HepG2 (cell line): ENCODE results near the gene PRM3. TPM values are rescaled to one million over a fixed set of nuclear protein-coding genes. Genes with fewer than 3 reads are reported as not detected.
A peak's percentile ranks its signal among the peaks of the same experiment; 100 is the strongest.

Experiments used
- HIVEP1 ChIP-seq: sonication (generic); formaldehyde crosslinking; IDR thresholded peaks from 2 replicates; pipeline ENCODE4 v1.4.0; 2020; ENCODE audit warnings: mild to moderate bottlenecking, missing genetic modification reagents
- MAFF ChIP-seq: IDR thresholded peaks from 2 replicates; pipeline ENCODE4 v1.6.1; 2011; ENCODE audit warnings: low read depth, low read length, improper control_type of control experiment
- NRL ChIP-seq: sonication (generic); formaldehyde crosslinking; IDR thresholded peaks from 2 replicates; pipeline ENCODE4 v1.5.0; 2020; ENCODE audit warnings: missing genetic modification reagents, mild to moderate bottlenecking, moderate library complexity, borderline replicate concordance
- RBAK ChIP-seq: sonication (generic); formaldehyde crosslinking; IDR thresholded peaks from 2 replicates; pipeline ENCODE4 v1.5.1; 2020; ENCODE audit warnings: mild to moderate bottlenecking, missing genetic modification reagents
- RELA ChIP-seq: sonication (generic); formaldehyde crosslinking; IDR thresholded peaks from 2 replicates; pipeline ENCODE4 v1.4.0; 2020; ENCODE audit warnings: missing genetic modification reagents
- SP2 ChIP-seq: sonication (generic); formaldehyde crosslinking; IDR thresholded peaks from 2 replicates; pipeline ENCODE4 v1.5.1; 2020; ENCODE audit warnings: mild to moderate bottlenecking, missing genetic modification reagents
- YEATS2 ChIP-seq: sonication (generic); formaldehyde crosslinking; IDR thresholded peaks from 2 replicates; pipeline ENCODE4 v1.4.0; 2020; ENCODE audit warnings: missing genetic modification reagents, borderline replicate concordance
- ZBTB1 ChIP-seq: sonication (generic); formaldehyde crosslinking; IDR thresholded peaks from 2 replicates; pipeline ENCODE4 v1.4.0; 2020; ENCODE audit warnings: missing genetic modification reagents, borderline replicate concordance
- ZMYM3 ChIP-seq: sonication (generic); formaldehyde crosslinking; IDR thresholded peaks from 2 replicates; pipeline ENCODE4 v1.5.1; 2020; ENCODE audit warnings: mild to moderate bottlenecking, missing genetic modification reagents
- ZNF224 ChIP-seq: sonication (generic); formaldehyde crosslinking; IDR thresholded peaks from 2 replicates; pipeline ENCODE4 v1.5.0; 2020; ENCODE audit warnings: mild to moderate bottlenecking, missing genetic modification reagents
- ZNF30 ChIP-seq: sonication (generic); formaldehyde crosslinking; IDR thresholded peaks from 2 replicates; pipeline ENCODE4 v1.5.0; 2020; ENCODE audit warnings: mild to moderate bottlenecking, missing genetic modification reagents
- polyA plus RNA-seq, 8 experiments: library from polyadenylated mRNA; depleted of rRNA in 3 of 8; stranded (reverse) in 7 of 8; unstranded in 1 of 8; fragments of >200 nt; fragmentation: Illumina TruSeq in 4 of 8; extraction: Trizol in 4 of 8; gene quantifications; 2 replicates each; pipeline versions ENCODE4 v1.2.1 to v1.2.3, GENCODE V29; 2011 to 2016; ENCODE audit warnings: low read depth in 4 of 8, missing spikeins in 1 of 8, mixed read lengths in 1 of 8; ENCODE audit not compliant: insufficient read depth in 1 of 8
- total RNA-seq, 5 experiments: library from RNA; depleted of rRNA; stranded (reverse); fragments of >200 nt; fragmentation: Illumina TruSeq; extraction: Trizol; gene quantifications; 2 replicates each; pipeline ENCODE4 v1.2.3, GENCODE V29; 2016; ENCODE audit warnings: low read depth in 1 of 5
- TF ChIP-seq, protein P1 (sequence below): sonication (generic); formaldehyde crosslinking; IDR thresholded peaks from 2 replicates; pipeline ENCODE4 v1.4.0; 2020; ENCODE audit warnings: missing genetic modification reagents
- TF ChIP-seq, protein P2 (sequence below): sonication (generic); formaldehyde crosslinking; IDR thresholded peaks from 2 replicates; pipeline ENCODE4 v1.5.0; 2020; ENCODE audit warnings: mild to moderate bottlenecking, missing genetic modification reagents
- TF ChIP-seq, protein P3 (sequence below): sonication (generic); formaldehyde crosslinking; IDR thresholded peaks from 2 replicates; pipeline ENCODE4 v1.8.0; 2023; ENCODE audit warnings: mild to moderate bottlenecking, missing genetic modification reagents
- TF ChIP-seq, protein P4 (sequence below): IDR thresholded peaks from 2 replicates; pipeline ENCODE4 v1.6.1; 2016; ENCODE audit warnings: mild to moderate bottlenecking, missing biosample characterization, missing genetic modification reagents
- TF ChIP-seq, protein P5 (sequence below): sonication (generic); formaldehyde crosslinking; IDR thresholded peaks from 2 replicates; pipeline ENCODE4 v1.5.1; 2020; ENCODE audit warnings: mild to moderate bottlenecking, missing genetic modification reagents, moderate library complexity
- TF ChIP-seq, protein P6 (sequence below): sonication (generic); formaldehyde crosslinking; IDR thresholded peaks from 2 replicates; pipeline ENCODE4 v1.4.0; 2020; ENCODE audit warnings: missing genetic modification reagents

Gene PRM3
- total and polyA plus RNA-seq, 2 of the 13 experiments (the other 11 are each of a cell fraction or from before 2014, with no cell fraction given), result not detected

DNA sequence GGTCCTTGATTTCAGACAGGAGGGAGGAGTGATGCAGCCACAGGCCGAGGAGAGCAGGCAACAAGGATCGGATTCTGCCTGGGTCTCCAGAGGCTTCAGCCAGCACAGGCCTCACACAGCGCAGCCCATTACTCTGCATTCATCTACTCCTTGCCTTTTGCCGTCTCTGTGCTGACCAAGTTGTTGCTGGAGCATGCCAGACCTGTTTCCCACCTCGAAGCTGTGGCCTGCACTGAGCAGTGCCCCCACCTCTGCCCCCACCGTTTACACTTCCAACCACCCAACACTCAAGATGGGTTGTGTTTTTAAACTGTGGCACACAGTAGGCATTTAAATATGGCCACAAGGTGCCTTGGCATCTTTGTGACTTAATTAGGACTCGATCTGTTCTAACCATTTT lies 1.5 kb upstream of the PRM3 start (continued):
- TF ChIP-seq, protein P1, sequence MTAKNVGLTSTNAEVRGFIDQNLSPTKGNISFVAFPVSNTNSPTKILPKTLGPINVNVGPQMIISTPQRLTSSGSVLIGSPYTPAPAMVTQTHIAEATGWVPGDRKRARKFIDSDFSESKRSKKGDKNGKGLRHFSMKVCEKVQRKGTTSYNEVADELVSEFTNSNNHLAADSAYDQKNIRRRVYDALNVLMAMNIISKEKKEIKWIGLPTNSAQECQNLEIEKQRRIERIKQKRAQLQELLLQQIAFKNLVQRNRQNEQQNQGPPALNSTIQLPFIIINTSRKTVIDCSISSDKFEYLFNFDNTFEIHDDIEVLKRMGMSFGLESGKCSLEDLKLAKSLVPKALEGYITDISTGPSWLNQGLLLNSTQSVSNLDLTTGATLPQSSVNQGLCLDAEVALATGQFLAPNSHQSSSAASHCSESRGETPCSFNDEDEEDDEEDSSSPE, result no peak
- TF ChIP-seq ZNF30 (CRISPR knock-in tag) (no peak), MAFF (no peak), YEATS2 (CRISPR knock-in tag) (no peak), ZNF224 (CRISPR knock-in tag) (peak; percentile 39; the same call in 1 of the 2 replicates), RBAK (CRISPR knock-in tag) (peak; percentile 13; the same call in 1 of the 2 replicates), RELA (CRISPR knock-in tag) (no peak), HIVEP1 (CRISPR knock-in tag) (peak; percentile 58), ZBTB1 (CRISPR knock-in tag) (no peak), ZMYM3 (CRISPR knock-in tag) (peak; percentile 43; the same call in 1 of the 2 replicates), SP2 (CRISPR knock-in tag) (peak; percentile 4; the same call in 1 of the 2 replicates), NRL (CRISPR knock-in tag) (0 out of 2 replicates have a peak, but pooled peaks have one; percentile 29)
- TF ChIP-seq, protein P2, sequence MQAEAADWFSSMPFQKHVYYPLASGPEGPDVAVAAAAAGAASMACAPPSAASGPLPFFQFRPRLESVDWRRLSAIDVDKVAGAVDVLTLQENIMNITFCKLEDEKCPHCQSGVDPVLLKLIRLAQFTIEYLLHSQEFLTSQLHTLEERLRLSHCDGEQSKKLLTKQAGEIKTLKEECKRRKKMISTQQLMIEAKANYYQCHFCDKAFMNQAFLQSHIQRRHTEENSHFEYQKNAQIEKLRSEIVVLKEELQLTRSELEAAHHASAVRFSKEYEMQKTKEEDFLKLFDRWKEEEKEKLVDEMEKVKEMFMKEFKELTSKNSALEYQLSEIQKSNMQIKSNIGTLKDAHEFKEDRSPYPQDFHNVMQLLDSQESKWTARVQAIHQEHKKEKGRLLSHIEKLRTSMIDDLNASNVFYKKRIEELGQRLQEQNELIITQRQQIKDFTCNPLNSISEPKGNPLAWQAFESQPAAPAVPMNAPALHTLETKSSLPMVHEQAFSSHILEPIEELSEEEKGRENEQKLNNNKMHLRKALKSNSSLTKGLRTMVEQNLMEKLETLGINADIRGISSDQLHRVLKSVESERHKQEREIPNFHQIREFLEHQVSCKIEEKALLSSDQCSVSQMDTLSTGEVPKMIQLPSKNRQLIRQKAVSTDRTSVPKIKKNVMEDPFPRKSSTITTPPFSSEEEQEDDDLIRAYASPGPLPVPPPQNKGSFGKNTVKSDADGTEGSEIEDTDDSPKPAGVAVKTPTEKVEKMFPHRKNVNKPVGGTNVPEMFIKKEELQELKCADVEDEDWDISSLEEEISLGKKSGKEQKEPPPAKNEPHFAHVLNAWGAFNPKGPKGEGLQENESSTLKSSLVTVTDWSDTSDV (CRISPR knock-in tag), result 0 out of 2 replicates have a peak, but pooled peaks have one; percentile 51
- TF ChIP-seq, protein P3, sequence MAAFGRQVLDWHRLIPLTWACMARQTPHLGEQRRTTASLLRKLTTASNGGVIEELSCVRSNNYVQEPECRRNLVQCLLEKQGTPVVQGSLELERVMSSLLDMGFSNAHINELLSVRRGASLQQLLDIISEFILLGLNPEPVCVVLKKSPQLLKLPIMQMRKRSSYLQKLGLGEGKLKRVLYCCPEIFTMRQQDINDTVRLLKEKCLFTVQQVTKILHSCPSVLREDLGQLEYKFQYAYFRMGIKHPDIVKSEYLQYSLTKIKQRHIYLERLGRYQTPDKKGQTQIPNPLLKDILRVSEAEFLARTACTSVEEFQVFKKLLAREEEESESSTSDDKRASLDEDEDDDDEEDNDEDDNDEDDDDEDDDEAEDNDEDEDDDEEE (CRISPR knock-in tag), result no peak
- TF ChIP-seq, protein P4, sequence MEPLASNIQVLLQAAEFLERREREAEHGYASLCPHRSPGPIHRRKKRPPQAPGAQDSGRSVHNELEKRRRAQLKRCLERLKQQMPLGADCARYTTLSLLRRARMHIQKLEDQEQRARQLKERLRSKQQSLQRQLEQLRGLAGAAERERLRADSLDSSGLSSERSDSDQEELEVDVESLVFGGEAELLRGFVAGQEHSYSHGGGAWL (CRISPR knock-in tag), result 0 out of 2 replicates have a peak, but pooled peaks have one; percentile 2
- TF ChIP-seq, protein P5, sequence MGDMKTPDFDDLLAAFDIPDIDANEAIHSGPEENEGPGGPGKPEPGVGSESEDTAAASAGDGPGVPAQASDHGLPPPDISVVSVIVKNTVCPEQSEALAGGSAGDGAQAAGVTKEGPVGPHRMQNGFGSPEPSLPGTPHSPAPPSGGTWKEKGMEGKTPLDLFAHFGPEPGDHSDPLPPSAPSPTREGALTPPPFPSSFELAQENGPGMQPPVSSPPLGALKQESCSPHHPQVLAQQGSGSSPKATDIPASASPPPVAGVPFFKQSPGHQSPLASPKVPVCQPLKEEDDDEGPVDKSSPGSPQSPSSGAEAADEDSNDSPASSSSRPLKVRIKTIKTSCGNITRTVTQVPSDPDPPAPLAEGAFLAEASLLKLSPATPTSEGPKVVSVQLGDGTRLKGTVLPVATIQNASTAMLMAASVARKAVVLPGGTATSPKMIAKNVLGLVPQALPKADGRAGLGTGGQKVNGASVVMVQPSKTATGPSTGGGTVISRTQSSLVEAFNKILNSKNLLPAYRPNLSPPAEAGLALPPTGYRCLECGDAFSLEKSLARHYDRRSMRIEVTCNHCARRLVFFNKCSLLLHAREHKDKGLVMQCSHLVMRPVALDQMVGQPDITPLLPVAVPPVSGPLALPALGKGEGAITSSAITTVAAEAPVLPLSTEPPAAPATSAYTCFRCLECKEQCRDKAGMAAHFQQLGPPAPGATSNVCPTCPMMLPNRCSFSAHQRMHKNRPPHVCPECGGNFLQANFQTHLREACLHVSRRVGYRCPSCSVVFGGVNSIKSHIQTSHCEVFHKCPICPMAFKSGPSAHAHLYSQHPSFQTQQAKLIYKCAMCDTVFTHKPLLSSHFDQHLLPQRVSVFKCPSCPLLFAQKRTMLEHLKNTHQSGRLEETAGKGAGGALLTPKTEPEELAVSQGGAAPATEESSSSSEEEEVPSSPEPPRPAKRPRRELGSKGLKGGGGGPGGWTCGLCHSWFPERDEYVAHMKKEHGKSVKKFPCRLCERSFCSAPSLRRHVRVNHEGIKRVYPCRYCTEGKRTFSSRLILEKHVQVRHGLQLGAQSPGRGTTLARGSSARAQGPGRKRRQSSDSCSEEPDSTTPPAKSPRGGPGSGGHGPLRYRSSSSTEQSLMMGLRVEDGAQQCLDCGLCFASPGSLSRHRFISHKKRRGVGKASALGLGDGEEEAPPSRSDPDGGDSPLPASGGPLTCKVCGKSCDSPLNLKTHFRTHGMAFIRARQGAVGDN (CRISPR knock-in tag), result peak; percentile 53
- TF ChIP-seq, protein P6, sequence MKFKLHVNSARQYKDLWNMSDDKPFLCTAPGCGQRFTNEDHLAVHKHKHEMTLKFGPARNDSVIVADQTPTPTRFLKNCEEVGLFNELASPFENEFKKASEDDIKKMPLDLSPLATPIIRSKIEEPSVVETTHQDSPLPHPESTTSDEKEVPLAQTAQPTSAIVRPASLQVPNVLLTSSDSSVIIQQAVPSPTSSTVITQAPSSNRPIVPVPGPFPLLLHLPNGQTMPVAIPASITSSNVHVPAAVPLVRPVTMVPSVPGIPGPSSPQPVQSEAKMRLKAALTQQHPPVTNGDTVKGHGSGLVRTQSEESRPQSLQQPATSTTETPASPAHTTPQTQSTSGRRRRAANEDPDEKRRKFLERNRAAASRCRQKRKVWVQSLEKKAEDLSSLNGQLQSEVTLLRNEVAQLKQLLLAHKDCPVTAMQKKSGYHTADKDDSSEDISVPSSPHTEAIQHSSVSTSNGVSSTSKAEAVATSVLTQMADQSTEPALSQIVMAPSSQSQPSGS (CRISPR knock-in tag), result no peak
